Endodermal cell (in vitro differentiated cells): ENCODE results near the gene NKX6-2. TPM values are rescaled to one million over a fixed set of nuclear protein-coding genes. Genes with fewer than 3 reads are reported as not detected.

Source experiments
- DNase-seq: peaks from one replicate; pipeline ENCODE4 v3.0.0-alpha.2; 2017
- H3K27ac ChIP-seq: 2 replicates; pipeline ENCODE4 v1.5.1; 2013; ENCODE audit warnings: mild to moderate bottlenecking, low read depth, low read length, moderate library complexity
- H3K27me3 ChIP-seq: 2 replicates; pipeline ENCODE4 v1.6.1; 2013; ENCODE audit warnings: mild to moderate bottlenecking, low read length, moderate library complexity; ENCODE audit not compliant: insufficient read depth, control insufficient read depth, poor library complexity, severe bottlenecking
- H3K36me3 ChIP-seq: 2 replicates; pipeline ENCODE4 v1.7.0; 2013; ENCODE audit warnings: mild to moderate bottlenecking, low read length, moderate library complexity; ENCODE audit not compliant: control insufficient read depth, insufficient read depth
- H3K4me1 ChIP-seq: one replicate; pipeline ENCODE4 v1.7.0; 2013; ENCODE audit warnings: low read length; ENCODE audit not compliant: control insufficient read depth, insufficient read depth
- H3K4me3 ChIP-seq: 2 replicates; pipeline ENCODE4 v1.5.1; 2013; ENCODE audit warnings: mild to moderate bottlenecking, low read length, moderate library complexity
- H3K9ac ChIP-seq: 2 replicates; pipeline ENCODE4 v1.6.1; 2013; ENCODE audit warnings: mild to moderate bottlenecking, low read length, moderate library complexity; ENCODE audit not compliant: poor library complexity, severe bottlenecking; ENCODE audit errors: extremely low read depth
- H3K9me3 ChIP-seq: 2 replicates; pipeline ENCODE4 v1.6.1; 2013; ENCODE audit warnings: mild to moderate bottlenecking, low read length, moderate library complexity; ENCODE audit not compliant: control insufficient read depth
- H3K27ac Mint-ChIP-seq: 2 replicates; pipeline ENCODE4 v1.8.0; 2020; ENCODE audit warnings: mixed read lengths
- H3K27me3 Mint-ChIP-seq: 2 replicates; pipeline ENCODE4 v1.8.0; 2021; ENCODE audit warnings: mild to moderate bottlenecking, mixed read lengths; ENCODE audit not compliant: insufficient read depth
- H3K36me3 Mint-ChIP-seq: 2 replicates; pipeline ENCODE4 v1.8.0; 2020; ENCODE audit warnings: low read depth, mixed read lengths
- H3K4me1 Mint-ChIP-seq: 2 replicates; pipeline ENCODE4 v1.8.0; 2020; ENCODE audit warnings: mixed read lengths
- H3K4me3 Mint-ChIP-seq: 2 replicates; pipeline ENCODE4 v1.8.0; 2020; ENCODE audit warnings: mild to moderate bottlenecking, moderate library complexity, mixed read lengths
- H3K9me3 Mint-ChIP-seq: 2 replicates; pipeline ENCODE4 v1.8.0; 2020; ENCODE audit warnings: mild to moderate bottlenecking, mixed read lengths
- CTCF ChIP-seq: fragments of 200-600 bp; sonication (generic); conservative IDR thresholded peaks from 2 replicates; pipeline ENCODE4 v1.5.0; 2021; ENCODE audit warnings: antibody characterized with exemption, mild to moderate bottlenecking
- WGBS, 2 experiments: methylation state at CpG; one replicate each; pipeline versions ENCODE4 v1.1.5 to v1.1.7; 2013; ENCODE audit warnings: missing lambda C conversion rate in 2 of 2, mixed read lengths in 1 of 2; ENCODE audit not compliant: insufficient coverage in 1 of 2, insufficient read length in 1 of 2; 5-methylcytosine and 5-hydroxymethylcytosine counted together
- total RNA-seq, 2 donors: library from RNA; stranded (reverse); fragmentation: NEBNext Ultra II Directional in 1 of 2; extraction: Animal tissue kit (Norgen Biotek cat#: 25700) in 1 of 2; gene quantifications; 2 replicates in 1 of 2; 3 replicates in 1 of 2; pipeline ENCODE4 v1.2.1, GENCODE V29; 2021

Gene NKX6-2
- total RNA-seq, 2 donors from 2014 or later = 0.31 TPM; not detected in 1

- Histone ChIP-seq H3K4me1 (no peaks in the 10 kb centered on the region), H3K27ac (no peak overlapping the region), H3K36me3 (no peaks in the 10 kb centered on the region), H3K4me3 (no peak overlapping the region), H3K9ac (no peak overlapping the region), H3K9me3 (no peaks in the 10 kb centered on the region), H3K27me3 (peaks cover 61% of the 10 kb centered on the region)
- Mint-ChIP-seq H3K27ac (no peak overlapping the region), H3K4me3 (no peak overlapping the region), H3K4me1 (no peaks in the 10 kb centered on the region), H3K27me3 (peaks cover 52% of the 10 kb centered on the region), H3K36me3 (no peaks in the 10 kb centered on the region), H3K9me3 (no peaks in the 10 kb centered on the region)
- TF ChIP-seq CTCF = no peak
- no peak for DNase-seq
- WGBS, 2 experiments = 78 to 100% methylated on average over 2 to 7 of the region's 7 CpGs
These were observed 4.5 kb upstream of the NKX6-2 start for GRCh38 chr10:132790470-132790869.

GRCh38 chr10:132789659-132790148 is 3.8 kb upstream of the NKX6-2 start:
- no peak overlapping the region for H3K4me3 Mint-ChIP-seq
- H3K27me3 Mint-ChIP-seq = peaks cover 57% of the 10 kb centered on the region

GRCh38 chr10:132788831-132789219 is 2.9 kb upstream of the NKX6-2 start:
- peaks cover 2% of the 10 kb centered on the region for H3K9me3 Mint-ChIP-seq
- H3K27me3 ChIP-seq = peaks cover 77% of the 10 kb centered on the region
- peak; percentile 71 for DNase-seq
- H3K4me1 Mint-ChIP-seq = no peaks in the 10 kb centered on the region
- no peaks in the 10 kb centered on the region for H3K9me3 ChIP-seq
- TF ChIP-seq CTCF = no peak
- H3K36me3 Mint-ChIP-seq = no peaks in the 10 kb centered on the region
- 9 to 10% methylated on average over 11 to 30 of the region's 30 CpGs for WGBS, 2 experiments
- H3K36me3 ChIP-seq = no peaks in the 10 kb centered on the region
- no peaks in the 10 kb centered on the region for H3K4me1 ChIP-seq
- H3K4me3 Mint-ChIP-seq = peak overlapping the region; percentile 35
- no peak overlapping the region for H3K9ac ChIP-seq
- no peak overlapping the region for H3K27ac ChIP-seq
- no peak overlapping the region for H3K4me3 ChIP-seq
- H3K27ac Mint-ChIP-seq = no peak overlapping the region
- peaks cover 64% of the 10 kb centered on the region for H3K27me3 Mint-ChIP-seq

More at GRCh38 chr10:132789659-132790148, 3.8 kb upstream of the NKX6-2 start:
- WGBS, 2 experiments = 85 to 86% methylated on average over 8 to 15 of the region's 15 CpGs
- Histone ChIP-seq H3K9me3 (no peaks in the 10 kb centered on the region), H3K4me3 (no peak overlapping the region), H3K27ac (no peak overlapping the region), H3K36me3 (no peaks in the 10 kb centered on the region), H3K9ac (no peak overlapping the region), H3K27me3 (peaks cover 68% of the 10 kb centered on the region), H3K4me1 (no peaks in the 10 kb centered on the region)
- Mint-ChIP-seq H3K4me1 (no peaks in the 10 kb centered on the region), H3K27ac (no peak overlapping the region), H3K9me3 (no peaks in the 10 kb centered on the region), H3K36me3 (no peaks in the 10 kb centered on the region)
- no peak for TF ChIP-seq CTCF
- DNase-seq = no peak
